HG02623 (cell line): ENCODE results near the gene RASSF4.

ENCODE experiments used
- ATAC-seq: cut with Tn5 transposase; IDR thresholded peaks from one replicate; pipeline ENCODE4 v1.9.1; 2021; ENCODE audit warnings: moderate library complexity; ENCODE audit not compliant: unreplicated experiment

RASSF4 gene

DNA sequence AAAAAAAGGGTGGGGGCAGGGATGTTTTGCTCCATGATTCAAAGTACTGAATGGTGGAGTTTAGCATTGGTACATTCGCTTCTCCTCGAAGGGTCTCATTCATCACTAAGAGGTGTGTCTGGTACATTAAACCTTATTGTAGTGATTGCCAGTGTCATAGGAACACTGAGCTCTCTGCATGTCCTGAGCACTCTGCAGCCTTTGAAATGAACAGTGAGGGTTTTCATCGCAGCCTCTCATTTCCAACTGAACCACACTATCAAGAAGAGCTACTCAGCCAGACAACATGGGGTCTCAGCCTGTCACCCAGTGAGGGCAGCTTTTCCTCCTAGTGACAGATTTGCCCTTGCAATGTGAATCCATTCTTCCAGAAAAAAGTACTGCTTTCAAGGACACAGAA lies 26.6 kb downstream of the RASSF4 start:
- no peak for ATAC-seq

DNA sequence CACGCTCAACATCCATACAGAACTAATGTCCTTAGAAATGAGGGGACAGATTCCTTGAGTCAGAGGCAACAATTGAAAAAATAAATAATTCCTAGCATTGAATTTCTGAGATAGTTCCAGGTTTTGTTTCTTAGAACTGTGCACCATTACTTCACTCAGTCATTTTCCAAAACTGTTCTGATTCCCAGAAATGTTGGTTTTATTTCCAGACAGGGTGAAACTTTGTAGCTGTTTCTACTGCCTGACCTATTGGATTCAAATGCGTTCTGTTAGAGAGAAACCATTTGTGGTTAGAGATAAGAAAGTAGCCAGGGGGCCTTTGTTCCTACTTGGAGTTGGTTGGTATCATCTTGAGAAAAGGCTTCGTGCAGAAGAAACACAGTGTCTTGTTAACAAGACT lies 27.1 kb downstream of the RASSF4 start:
- no peak for ATAC-seq

DNA sequence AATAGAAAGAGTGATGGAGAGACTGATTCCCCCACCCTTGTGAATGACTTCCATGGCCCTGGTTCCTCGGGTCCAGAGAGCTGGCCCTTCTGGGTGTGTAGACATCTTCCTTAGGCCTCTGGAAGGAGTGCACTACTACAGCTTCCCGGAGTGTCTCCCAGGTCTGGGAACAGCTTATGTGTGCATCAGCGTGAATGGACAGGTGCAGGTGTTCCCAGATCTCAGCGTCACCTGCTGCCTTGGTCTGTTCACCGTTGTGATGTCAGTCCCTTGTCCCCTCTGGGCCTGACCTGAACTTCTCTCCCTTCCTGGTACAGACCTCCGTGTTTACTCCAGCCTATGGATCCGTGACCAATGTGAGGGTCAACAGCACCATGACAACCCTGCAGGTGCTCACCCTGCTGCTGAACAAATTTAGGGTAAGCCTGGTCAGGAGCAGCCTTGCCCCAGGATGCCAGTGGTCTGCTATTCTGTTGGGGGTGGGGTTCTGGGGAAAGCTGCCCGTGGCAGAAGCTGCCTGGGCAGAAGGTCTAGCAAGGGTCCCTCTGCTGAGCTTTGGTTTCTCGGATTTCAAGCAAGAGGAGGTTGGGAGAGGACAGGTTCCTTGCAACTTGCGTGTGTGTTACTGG lies 29.5 kb downstream of the RASSF4 start:
- ATAC-seq, result no peak

DNA sequence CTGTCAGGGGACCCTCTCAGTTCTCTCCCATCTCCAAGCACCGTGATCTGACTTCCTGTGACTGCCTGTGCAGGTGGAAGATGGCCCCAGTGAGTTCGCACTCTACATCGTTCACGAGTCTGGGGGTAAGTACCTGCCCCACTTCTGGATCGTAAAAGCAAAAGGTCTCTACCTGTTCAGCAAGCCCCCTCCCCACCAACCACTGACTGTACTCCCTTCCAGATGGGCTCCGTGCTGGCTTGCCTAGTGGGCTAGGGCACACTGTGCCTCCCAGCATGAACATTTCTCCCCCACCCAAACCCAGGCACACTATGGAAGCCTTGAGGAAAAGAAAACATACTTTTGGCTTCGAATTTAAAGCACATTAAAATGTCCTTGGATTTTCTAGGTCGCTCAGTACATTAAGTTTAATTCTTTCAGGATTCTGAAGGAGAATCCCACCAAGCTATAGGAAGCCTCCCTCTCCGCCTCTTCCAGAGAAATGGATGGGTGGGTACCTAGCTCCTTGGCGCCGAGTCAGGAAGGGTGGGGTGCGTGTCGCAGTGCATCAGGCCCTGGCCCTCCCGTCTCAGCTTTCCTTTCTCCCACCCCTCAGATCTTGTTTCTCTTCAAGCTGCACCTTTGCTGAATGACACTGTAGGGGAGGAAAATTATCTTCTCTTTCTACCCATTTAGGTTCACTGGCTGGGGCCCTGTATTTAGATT lies 30.1 kb downstream of the RASSF4 start:
- no peak for ATAC-seq

DNA sequence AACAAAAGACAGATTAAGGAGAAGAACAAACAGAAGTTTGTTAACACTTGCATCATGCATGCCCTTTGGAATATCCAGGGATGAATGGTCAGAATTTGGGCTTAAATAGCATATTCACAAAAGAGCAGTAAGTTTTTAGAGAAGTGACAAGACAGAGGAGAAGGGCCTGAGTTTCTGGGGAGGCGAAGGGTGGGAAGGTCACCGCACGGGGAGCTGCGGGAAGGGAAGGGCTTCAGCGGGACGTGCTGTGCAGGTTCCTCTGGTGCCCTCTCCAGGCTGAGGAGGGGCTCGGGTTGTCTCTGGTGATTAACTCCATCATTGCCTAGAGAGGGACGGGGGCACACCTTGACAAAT lies 30.7 kb downstream of the RASSF4 start:
- ATAC-seq, result no peak

DNA sequence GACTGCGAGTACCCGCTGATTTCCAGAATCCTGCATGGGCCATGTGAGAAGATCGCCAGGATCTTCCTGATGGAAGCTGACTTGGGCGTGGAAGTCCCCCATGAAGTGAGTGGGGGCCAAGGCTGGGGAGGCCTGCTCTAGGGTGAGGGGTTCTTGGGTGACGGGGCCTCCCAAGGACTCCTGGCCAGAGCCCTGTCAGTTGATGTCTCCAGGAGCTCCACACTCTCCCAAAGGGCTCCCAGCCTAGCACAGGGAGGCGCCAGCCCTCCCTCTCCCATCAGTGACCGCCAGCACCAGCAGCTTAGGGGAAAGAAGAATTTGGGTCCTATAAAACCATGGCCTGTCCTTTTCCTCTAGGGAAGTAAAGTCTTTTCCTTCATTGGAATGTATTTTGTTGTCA lies 31.4 kb downstream of the RASSF4 start:
- ATAC-seq, result no peak

DNA sequence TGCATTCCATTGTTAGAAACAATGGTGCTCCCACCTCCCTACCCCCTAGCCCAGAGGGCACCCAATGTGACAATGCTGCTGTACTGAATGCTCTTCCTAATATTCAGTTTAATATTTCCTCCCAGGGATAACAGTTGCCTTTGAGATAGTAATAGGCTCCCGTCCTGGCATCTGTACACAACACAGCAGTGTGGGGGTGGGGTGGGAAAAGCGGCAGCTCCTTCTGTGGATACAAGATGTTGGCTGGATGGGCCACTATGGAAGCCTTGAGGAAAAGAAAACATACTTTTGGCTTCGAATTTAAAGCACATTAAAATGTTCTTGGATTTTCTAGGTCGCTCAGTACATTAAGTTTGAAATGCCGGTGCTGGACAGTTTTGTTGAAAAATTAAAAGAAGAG lies 32.0 kb downstream of the RASSF4 start:
- no peak for ATAC-seq

DNA sequence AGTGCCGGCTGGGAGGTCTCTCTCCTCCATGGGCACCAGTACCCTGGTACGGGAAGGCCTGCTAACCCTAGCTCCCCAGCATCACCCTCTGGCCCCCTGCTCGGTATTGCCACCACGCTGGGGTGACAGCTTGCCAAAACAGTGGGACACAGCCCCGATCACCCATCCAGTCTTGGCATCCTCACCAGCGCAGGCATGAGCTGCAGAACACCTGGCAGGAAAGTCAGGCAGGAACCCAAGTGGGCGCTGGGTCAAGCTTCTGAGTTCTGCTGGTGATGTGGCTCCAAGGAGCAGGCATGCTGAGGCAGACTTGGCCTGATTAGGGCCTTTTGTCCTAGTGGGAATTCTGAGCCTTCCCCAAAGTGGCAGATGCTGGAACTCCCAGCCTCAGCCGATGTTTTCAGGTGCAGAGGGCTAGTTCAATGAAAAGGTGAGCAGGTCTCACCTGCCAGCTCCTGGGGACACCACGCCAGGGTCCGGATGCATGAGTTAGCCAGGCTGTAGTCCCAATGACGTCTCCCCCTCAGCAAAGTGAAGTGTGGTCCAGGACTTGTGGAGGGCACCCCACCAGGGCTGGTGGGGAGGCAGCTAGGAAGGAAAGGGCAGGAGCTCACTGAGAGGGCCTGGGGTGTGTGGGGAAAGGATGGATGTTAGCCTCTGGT lies 32.6 kb downstream of the RASSF4 start:
- no peak for ATAC-seq

DNA sequence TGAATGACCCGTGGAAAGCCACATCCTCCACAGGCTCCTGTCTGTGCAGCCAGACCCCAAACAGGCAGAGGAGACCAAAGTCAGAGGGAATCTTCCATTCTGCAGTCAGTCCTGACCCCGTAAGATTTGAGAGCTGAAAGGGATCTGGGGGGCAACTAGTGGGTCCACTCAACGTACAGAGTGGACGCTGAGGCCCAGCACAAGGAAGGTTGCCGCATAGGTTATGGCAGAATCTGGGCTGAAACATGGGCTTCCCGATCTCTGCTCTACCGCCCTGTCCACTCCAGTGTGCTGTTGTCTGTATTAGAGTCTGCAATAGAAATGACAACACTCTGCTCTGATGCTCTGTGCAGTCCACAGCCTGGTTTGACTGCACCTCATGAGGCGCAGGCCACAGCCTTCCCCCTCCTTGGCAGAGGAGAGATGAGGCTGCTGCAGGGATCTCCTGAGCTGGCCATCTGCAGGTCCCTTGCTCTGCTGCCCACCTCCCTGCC lies 33.2 kb downstream of the RASSF4 start:
- ATAC-seq, result no peak

DNA sequence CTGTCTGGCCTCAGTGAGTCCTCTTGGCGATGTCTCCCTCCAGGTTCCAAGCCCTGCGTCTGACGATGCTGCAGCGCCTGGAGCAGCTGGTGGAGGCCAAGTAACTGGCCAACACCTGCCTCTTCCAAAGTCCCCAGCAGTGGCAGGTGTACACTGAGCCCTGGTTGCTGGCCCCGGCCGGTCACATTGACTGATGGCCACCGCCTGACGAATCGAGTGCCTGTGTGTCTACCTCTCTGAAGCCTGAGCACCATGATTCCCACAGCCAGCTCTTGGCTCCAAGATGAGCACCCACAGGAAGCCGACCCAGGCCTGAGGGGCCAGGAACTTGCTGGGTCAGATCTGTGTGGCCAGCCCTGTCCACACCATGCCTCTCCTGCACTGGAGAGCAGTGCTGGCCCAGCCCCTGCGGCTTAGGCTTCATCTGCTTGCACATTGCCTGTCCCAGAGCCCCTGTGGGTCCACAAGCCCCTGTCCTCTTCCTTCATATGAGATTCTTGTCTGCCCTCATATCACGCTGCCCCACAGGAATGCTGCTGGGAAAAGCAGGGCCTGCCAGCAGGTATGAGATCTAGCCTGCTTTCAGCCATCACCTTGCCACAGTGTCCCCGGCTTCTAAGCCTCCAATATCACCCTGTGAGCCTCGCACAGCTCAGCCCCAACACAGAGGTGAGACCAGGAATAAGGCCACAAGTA lies 33.8 kb downstream of the RASSF4 start:
- no peak for ATAC-seq

DNA sequence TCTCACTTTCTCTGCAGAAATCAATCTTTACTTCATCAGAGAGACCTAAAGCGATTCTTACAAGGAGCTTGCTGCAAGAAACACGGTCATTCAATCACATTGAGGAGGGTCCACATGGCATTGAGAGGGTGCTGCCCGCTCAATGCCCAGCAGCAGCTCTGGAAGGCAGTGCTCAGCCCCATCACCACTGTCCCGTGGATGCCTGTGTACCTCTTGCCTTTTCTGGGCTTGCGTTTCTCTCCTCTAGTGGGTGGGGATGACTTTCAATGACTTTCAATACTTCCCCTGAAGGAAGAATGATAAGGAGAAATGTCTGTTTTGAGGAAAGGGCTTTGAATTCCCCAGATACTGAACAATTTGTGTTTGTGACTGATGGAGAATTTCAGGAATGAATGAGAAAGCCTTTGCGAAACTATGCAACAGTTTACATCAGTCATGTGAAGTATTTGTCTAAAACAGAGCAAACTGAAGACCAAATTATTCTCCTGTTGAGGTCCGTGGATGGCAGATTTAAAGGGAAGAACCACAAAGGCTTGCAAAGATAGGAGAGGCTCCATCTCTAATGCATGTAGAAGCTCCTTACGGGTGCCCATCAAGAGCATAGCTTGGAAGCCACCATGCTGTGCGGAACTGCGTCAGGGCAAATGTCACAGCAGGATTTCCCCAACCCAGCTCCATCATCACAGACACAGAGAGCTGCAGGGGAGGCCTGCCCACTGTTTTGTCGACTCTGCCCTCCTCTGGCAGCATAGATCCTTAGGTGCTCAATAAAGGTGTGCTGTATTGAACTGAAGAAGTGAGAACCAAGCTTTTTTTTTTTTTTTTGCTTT lies 34.5 kb downstream of the RASSF4 start:
- no peak for ATAC-seq

DNA sequence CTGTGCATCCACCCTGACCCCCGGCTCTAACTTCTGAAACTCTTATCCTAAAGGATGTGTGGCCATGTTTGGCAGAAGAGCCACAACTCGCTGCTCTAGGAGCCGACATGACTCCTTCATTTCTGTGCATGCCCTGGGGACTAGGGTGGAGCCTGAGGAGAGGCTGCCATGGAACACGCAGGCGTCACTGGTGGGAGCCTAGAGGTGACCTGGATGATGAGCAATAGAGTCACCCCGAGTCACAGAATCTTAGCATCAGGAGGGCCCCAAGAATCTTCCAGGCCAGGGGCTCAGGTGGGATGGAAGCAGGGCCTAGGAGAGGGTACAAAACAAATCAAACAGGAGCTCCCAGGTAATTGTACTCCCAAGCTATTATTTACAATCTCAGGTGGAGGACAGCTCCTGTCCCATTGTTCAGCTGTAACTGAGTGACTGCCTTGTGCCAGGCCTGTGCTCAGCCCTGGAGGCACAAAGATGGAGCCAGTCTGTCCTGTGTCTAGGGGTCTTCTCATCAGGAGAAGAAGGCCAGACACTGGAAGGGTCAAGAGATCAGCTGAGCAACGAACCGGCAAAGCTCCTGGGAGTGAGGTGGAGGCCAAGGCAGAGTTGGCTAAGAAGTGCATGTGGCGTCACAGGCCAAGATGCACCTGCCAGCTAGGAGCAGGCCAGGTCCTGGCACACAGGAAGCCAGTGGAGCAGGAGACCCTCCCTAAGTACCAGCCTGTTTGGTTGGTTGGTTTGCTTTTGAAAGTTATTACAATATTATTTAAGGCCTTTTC lies 35.3 kb downstream of the RASSF4 start:
- no peak for ATAC-seq

DNA sequence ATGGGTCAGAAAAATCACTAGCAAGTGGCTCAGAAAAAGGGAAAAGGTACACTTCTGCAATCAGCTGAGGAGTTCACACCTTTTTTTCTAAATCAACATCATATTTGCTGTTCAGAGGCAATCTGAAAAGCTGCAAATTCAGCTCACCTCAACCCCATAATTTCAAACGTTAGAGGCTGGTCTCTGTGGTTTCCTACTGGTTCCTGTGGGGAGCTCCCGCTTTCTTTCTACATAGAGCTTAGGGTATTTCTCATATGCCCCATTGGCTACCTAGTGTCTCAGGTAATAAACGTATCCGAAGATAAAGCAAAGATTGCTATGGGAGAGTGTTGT lies 35.9 kb downstream of the RASSF4 start:
- no peak for ATAC-seq

DNA sequence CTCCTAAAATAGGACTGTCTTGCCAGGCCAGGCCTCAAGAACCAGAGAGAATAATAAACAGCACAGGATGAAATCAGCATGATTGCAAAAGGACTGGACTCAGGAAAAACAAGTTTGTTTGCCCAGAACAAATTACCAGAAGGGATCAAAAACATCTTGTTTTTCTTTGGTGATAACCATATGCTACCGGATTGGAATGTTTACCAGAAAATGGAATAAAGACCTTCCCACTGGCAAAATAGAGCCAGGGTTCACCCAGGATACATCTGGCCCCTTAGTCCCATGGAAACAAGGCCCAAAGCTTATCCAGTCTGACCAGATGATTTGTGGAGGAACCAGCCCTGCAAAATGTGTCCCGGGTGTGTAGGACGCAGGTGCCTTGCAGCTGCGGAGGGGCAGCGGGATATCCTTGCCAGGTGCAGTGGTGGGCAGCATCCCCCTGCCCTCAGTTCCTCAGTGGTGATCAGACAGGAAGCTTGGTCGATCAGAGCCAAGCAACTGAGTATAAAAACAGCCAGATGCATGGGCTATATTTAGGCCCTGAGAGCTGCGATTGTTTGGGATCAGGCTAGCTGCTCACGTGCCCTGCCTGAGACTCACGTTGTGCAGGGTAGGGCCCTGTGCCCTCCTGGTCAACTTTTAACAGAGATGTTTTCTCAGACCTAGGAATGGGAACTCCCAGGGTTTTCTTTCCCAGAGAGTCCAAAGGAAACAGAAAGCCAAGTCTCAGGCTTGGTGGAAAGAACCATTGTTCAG lies 36.5 kb downstream of the RASSF4 start:
- no peak for ATAC-seq

DNA sequence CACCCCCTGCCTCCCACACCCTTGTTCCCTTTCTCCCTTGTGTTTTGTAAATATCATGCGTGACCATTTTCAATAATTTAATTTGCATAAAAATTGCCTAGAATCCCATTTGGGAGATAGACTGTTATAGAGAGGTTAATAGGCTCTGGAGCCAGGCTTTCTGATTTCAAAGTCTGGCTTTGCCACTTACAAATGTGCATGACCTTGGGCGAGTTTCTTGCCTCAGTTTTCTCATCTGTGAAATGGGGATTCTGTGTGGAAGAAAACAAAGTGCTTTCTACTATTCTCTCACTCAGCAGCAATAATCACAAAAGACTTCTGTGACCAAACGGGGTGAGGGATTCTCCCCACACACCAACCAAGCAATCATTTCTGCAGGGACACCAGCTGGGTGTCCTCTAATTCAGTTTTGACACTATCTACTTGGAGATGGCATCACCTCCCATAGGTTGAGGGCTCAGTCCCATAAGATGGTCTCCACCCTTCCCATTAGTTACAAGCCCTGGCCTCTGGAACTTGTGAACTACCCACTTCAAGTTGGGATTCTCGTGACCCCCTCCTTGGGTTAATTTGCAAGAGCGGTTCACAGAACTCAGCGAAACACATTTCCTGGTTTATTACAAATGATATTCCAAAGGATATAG lies 37.6 kb downstream of the RASSF4 start:
- no peak for ATAC-seq

DNA sequence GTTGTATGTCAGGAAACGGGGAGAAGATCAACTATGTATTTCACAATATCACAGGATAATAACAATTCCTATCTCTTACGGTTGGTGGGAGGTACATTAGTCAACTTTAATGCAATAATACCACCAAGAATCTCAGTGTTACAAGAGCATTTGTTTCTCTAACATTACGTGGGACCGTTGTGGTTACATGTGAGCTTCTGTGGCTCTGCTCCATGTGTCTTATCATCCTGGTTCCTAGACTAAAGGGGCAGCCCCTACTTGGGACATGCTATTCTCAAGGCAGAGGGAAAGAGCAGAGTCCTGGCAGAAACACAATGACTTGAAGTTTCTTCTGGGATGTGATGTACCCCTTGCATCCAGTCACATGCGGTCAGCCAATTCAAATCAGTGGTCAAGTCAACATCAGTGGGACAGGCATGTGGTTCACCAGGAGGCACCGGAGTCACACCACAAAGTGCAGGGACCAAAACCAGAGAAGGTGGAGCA lies 38.6 kb downstream of the RASSF4 start:
- no peak for ATAC-seq

DNA sequence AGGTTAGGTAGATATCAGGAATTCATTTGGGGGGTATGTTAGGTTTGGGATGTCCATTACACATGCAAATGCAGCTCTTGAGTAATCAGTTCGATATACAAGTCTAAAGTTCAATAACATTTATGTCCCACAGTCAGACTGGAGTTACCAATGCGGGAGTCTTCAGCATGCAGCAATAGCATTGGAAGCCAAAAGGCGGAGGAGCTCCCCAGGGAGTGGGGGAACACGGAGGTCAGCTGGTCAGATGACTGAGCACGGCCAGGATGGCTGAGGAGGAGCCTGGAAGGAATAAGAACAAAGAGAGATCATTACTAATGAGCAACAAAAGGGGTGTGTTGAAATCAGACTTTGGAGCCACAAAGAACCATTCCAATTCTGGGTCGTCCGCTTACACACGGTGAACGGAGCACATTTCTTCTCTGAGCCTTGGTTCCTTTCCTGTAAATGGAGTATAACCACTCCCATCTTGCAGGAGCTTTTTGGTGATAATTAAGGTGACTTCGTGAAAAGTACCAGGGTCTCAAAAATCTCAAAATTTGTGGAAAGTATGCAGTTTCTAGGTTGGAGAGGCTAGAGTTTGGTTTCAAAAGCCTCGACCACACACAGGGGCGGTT lies 40.6 kb downstream of the RASSF4 start:
- ATAC-seq, result no peak

DNA sequence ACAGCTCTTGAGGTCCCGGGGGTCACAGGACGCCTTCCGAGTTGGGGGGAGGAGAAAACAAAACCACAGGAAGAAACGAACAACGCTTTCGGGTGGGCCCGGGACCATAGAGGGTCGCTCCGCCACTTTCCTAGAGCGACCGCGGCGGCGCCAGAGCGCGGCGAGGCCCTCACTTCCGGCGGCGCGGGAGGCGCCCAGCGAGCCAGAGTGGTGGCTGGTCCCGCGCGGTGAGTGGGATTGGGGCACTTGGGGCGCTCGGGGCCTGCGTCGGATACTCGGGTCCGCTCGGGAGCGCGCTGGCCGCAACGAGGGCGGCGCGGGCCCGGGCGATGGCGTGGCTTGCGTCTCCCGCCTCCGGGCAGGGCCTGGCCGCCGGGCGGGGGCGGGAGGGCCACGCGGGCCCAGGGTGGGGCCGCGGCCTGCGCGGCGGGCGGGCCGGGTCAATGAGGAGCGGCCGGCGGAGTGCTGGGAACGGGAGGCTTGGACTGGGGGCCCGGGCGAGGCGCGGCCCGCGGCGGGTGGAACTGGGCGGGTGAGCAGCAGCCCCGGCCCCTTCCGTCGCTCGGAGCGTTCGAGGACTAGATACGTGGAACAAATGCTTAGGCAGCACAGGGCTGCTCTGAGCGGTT lies 41.3 kb downstream of the RASSF4 start, which contains the start of gene ZNF22:
ZNF22 (plus strand) TSS at position 172 of the 629 bp plus-strand sequence. CDS start 2,446 bp downstream, outside the sequence.
- ATAC-seq, result peak; percentile 79
